Caco-2 (cell line): Measurements from ENCODE around the gene CROCC. TPM values are rescaled to one million over a fixed set of nuclear protein-coding genes. Genes with fewer than 3 reads are reported as not detected.

Experiments
- BruUV-seq: library from RNA; stranded (reverse); fragments of 400-500 nt; replicated peaks from 2 replicates; lab custom pipeline; 2021; lab: Mats Ljungman, UMichigan
- CTCF ChIA-PET: fragments of 300-600 bp; sonication (Branson Sonifier 250); formaldehyde crosslinking; loops from one replicate; lab custom pipeline; 2022; ENCODE audit warnings: antibody characterized with exemption; lab: Charles Lee
- POLR2A ChIA-PET: fragments of 300-600 bp; sonication (Branson Sonifier 250); formaldehyde crosslinking; loops from one replicate; lab custom pipeline; 2022; ENCODE audit warnings: antibody characterized with exemption; lab: Charles Lee
- DNase-seq, 2 experiments: peaks; one replicate each; pipeline versions ENCODE4 v3.0.0 to v3.0.0-alpha.2; 2020 to 2022
- H3K27me3 ChIP-seq: replicated peaks from 2 replicates; pipeline ENCODE4 v1.6.0; 2011; ENCODE audit warnings: low read length; ENCODE audit not compliant: control insufficient read depth, insufficient read depth
- H3K36me3 ChIP-seq: 2 replicates; pipeline ENCODE4 v1.5.1; 2011; ENCODE audit warnings: low read length; ENCODE audit not compliant: control insufficient read depth, insufficient read depth
- H3K4me1 ChIP-seq: fragments of 250-450 bp; sonication (Bioruptor Pico); 2 replicates; pipeline ENCODE4 v1.5.1; 2020; ENCODE audit warnings: mild to moderate bottlenecking
- H3K4me3 ChIP-seq: 2 replicates; pipeline ENCODE4 v1.5.1; 2011; ENCODE audit warnings: low read depth, mild to moderate bottlenecking, control low read depth, low read length
- H3K9me3 ChIP-seq: fragments of 250-450 bp; sonication (Bioruptor Pico); 2 replicates; pipeline ENCODE4 v1.5.1; 2020; ENCODE audit warnings: mild to moderate bottlenecking, moderate library complexity
- H3K27ac Mint-ChIP-seq: one replicate; pipeline ENCODE4 v1.8.0; 2022; ENCODE audit warnings: mixed read lengths; ENCODE audit not compliant: unreplicated experiment
- H3K27me3 Mint-ChIP-seq: one replicate; pipeline ENCODE4 v1.8.0; 2022; ENCODE audit warnings: mixed read lengths; ENCODE audit not compliant: insufficient read depth, unreplicated experiment
- H3K36me3 Mint-ChIP-seq: one replicate; pipeline ENCODE4 v1.8.0; 2022; ENCODE audit warnings: mild to moderate bottlenecking, mixed read lengths; ENCODE audit not compliant: insufficient read depth, unreplicated experiment
- H3K4me1 Mint-ChIP-seq: one replicate; pipeline ENCODE4 v1.8.0; 2022; ENCODE audit warnings: low read depth, mixed read lengths; ENCODE audit not compliant: unreplicated experiment
- H3K4me3 Mint-ChIP-seq: one replicate; pipeline ENCODE4 v1.8.0; 2022; ENCODE audit warnings: mild to moderate bottlenecking, moderate library complexity, mixed read lengths; ENCODE audit not compliant: unreplicated experiment
- H3K9me3 Mint-ChIP-seq: one replicate; pipeline ENCODE4 v1.8.0; 2022; ENCODE audit warnings: mixed read lengths; ENCODE audit not compliant: unreplicated experiment
- intact Hi-C: fragments of 100-400 bp; cut with micrococcal nuclease; formaldehyde crosslinking; loops from one replicate; pipeline ENCODE4 v1.10.0; 2022; ENCODE audit not compliant: unreplicated experiment
- total RNA-seq: library from RNA; stranded (reverse); gene quantifications from 2 replicates; pipeline ENCODE4 v1.2.3, GENCODE V29; 2022
- TF ChIP-seq, protein P1 (sequence below), 2 experiments: fragments of 200-600 bp in 1 of 2; IDR thresholded peaks; 1 replicate in 1 of 2; 2 replicates in 1 of 2; pipeline versions ENCODE4 v1.5.1 to v1.8.0; 2011 to 2022; ENCODE audit warnings: antibody characterized with exemption in 1 of 2, control low read depth in 1 of 2, inconsistent platforms in 1 of 2, low read depth in 1 of 2, low read length in 1 of 2, mild to moderate bottlenecking in 1 of 2, moderate library complexity in 1 of 2; ENCODE audit not compliant: insufficient read depth in 1 of 2, severe bottlenecking in 1 of 2, unreplicated experiment in 1 of 2

Gene CROCC
- total RNA-seq, 1 experiment from 2014 or later: 7.6 TPM

DNA sequence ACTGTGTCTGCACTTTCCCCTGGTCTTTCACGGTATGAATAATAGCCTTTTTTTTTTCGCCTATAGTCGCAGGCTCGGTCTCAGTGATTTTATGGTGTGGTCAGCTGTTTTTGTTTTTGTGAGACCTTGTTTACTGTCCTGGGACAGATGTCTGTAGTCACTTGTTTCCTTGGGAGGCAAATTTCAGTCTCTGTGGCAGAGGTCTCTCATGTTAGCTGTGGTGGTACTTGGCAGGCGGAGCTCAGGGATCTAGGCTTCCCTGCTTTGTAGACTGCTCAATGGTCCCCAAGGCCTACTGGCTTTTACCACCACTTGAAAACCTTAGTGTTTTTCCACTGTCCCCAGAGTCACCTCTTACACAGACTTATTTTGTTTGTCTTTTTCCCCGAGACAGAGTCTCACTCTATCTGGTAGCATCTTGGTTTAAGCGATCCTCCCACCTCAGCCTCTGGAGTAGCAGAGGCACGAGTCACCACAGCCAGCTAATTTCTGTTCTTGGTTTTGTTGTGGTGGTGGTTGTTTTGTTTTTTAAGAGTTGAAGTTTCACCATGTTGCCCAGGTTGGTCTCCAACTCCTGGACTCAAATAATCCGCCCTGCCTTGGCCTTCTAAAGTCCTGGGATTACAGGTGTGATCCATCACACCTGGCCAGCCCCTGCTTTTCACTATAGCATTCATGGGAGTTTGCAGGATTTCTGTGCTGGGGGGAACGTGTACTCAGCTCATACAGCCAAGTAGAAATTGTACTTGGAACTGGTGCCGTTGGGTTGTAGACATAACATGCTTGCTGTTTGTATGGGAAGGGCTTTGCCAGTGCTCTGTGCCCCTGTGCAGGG, 15.6 kb upstream of the CROCC start:
- intact Hi-C loops: loop anchor here (1.0 kb wide), 1 partner anchor 10 kb away; no protein-coding TSS in a partner anchor
- Histone ChIP-seq H3K36me3 (no peaks in the 10 kb centered on the region), H3K4me3 (no peak overlapping the region), H3K9me3 (no peaks in the 10 kb centered on the region; the same call in 1 of the 2 replicates), H3K4me1 (0 out of 2 replicates have a peak, but pooled peaks cover 4% of the 10 kb centered on the region), H3K27me3 (no peaks in the 10 kb centered on the region)
- H3K36me3 Mint-ChIP-seq: peaks cover 15% of the 10 kb centered on the region
- H3K4me3 Mint-ChIP-seq: no peak overlapping the region
- H3K27ac Mint-ChIP-seq: no peak overlapping the region
- BruUV-seq: no TSS peak
- ChIA-PET POLR2A (no interaction called here), CTCF (no interaction called here)
- H3K27me3 Mint-ChIP-seq: no peaks in the 10 kb centered on the region
- TF ChIP-seq, protein P1, sequence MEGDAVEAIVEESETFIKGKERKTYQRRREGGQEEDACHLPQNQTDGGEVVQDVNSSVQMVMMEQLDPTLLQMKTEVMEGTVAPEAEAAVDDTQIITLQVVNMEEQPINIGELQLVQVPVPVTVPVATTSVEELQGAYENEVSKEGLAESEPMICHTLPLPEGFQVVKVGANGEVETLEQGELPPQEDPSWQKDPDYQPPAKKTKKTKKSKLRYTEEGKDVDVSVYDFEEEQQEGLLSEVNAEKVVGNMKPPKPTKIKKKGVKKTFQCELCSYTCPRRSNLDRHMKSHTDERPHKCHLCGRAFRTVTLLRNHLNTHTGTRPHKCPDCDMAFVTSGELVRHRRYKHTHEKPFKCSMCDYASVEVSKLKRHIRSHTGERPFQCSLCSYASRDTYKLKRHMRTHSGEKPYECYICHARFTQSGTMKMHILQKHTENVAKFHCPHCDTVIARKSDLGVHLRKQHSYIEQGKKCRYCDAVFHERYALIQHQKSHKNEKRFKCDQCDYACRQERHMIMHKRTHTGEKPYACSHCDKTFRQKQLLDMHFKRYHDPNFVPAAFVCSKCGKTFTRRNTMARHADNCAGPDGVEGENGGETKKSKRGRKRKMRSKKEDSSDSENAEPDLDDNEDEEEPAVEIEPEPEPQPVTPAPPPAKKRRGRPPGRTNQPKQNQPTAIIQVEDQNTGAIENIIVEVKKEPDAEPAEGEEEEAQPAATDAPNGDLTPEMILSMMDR (IDR thresholded peaks at IDR 0.05; ENCODE audit: insufficient read depth in 1 of 2, low read depth in 1 of 2, low read length in 1 of 2, severe bottlenecking in 1 of 2, unreplicated experiment in 1 of 2): no peak
- no peaks in the 10 kb centered on the region for H3K9me3 Mint-ChIP-seq
- peaks cover 13% of the 10 kb centered on the region for H3K4me1 Mint-ChIP-seq
- no peak for DNase-seq

GRCh38 chr1:16906873-16907272, 14.9 kb upstream of the CROCC start:
- Mint-ChIP-seq H3K4me3 (no peak overlapping the region), H3K27ac (no peak overlapping the region), H3K36me3 (peaks cover 10% of the 10 kb centered on the region), H3K27me3 (no peaks in the 10 kb centered on the region), H3K9me3 (no peaks in the 10 kb centered on the region), H3K4me1 (peaks cover 7% of the 10 kb centered on the region)
- no peaks in the 10 kb centered on the region; the same call in 1 of the 2 replicates for H3K9me3 ChIP-seq
- DNase-seq: no peak
- no TSS peak for BruUV-seq
- ChIA-PET POLR2A (no interaction called here), CTCF (no interaction called here)
- intact Hi-C loops: no loop called here
- TF ChIP-seq, protein P1 (IDR thresholded peaks at IDR 0.05; ENCODE audit: insufficient read depth in 1 of 2, low read depth in 1 of 2, low read length in 1 of 2, severe bottlenecking in 1 of 2, unreplicated experiment in 1 of 2): no peak
- 0 out of 2 replicates have a peak, but pooled peaks cover 4% of the 10 kb centered on the region for H3K4me1 ChIP-seq
- no peaks in the 10 kb centered on the region for H3K27me3 ChIP-seq
- H3K36me3 ChIP-seq: no peaks in the 10 kb centered on the region
- no peak overlapping the region for H3K4me3 ChIP-seq

- no TSS peak for BruUV-seq
- Mint-ChIP-seq H3K27me3 (no peaks in the 10 kb centered on the region), H3K4me3 (no peak overlapping the region), H3K36me3 (peaks cover 10% of the 10 kb centered on the region), H3K27ac (no peak overlapping the region), H3K9me3 (no peaks in the 10 kb centered on the region), H3K4me1 (peaks cover 7% of the 10 kb centered on the region)
- Histone ChIP-seq H3K27me3 (no peaks in the 10 kb centered on the region), H3K36me3 (no peaks in the 10 kb centered on the region), H3K4me1 (peaks cover 6% of the 10 kb centered on the region; the same call in 1 of the 2 replicates), H3K9me3 (no peaks in the 10 kb centered on the region; the same call in 1 of the 2 replicates), H3K4me3 (no peak overlapping the region)
- no peak for DNase-seq
- intact Hi-C loops: no loop called here
- TF ChIP-seq, protein P1 (IDR thresholded peaks at IDR 0.05; ENCODE audit: insufficient read depth in 1 of 2, low read depth in 1 of 2, low read length in 1 of 2, severe bottlenecking in 1 of 2, unreplicated experiment in 1 of 2): no peak
- CTCF ChIA-PET: no interaction called here
- POLR2A ChIA-PET: no interaction called here
These were observed 13.6 kb upstream of the CROCC start for GRCh38 chr1:16907870-16908758.
